Hematopoietic multipotent progenitor cell treated with erythropoietin and hydrocortisone succinate and interleukin-3 and kit ligand, for 4 days (in vitro differentiated cells): Measurements from ENCODE around the gene C5AR1.
A peak's percentile ranks its signal among the peaks of the same experiment; 100 is the strongest.
"Not testable (repeated sequence)": the region's sequence is repeated elsewhere in the genome, so short reads cannot be mapped to it uniquely, and the experiment has no call there.

Experiments used
- DNase-seq: peaks from one replicate; pipeline ENCODE4 v3.0.0-alpha.2; 2015

The C5AR1 gene

GRCh38 chr19:47336765-47337718, 27.4 kb downstream of the C5AR1 start:
- peak; percentile 90 for DNase-seq

- no peak for DNase-seq
Observed at GRCh38 chr19:47339196-47339880, 29.7 kb downstream of the C5AR1 start.

- no peak for DNase-seq
Observed at GRCh38 chr19:47340477-47341208, 31.0 kb downstream of the C5AR1 start.

- DNase-seq, result no peak
Observed at GRCh38 chr19:47341734-47342133, 32.1 kb downstream of the C5AR1 start.

- no peak for DNase-seq
Observed at GRCh38 chr19:47343194-47343802, 33.6 kb downstream of the C5AR1 start.

- no peak for DNase-seq
Observed at GRCh38 chr19:47344425-47344824, 34.8 kb downstream of the C5AR1 start.

- not testable (repeated sequence) for DNase-seq
Observed at GRCh38 chr19:47346024-47346423, 36.4 kb downstream of the C5AR1 start.

- peak; percentile 100 for DNase-seq
Observed at GRCh38 chr19:47348819-47349795, 39.4 kb downstream of the C5AR1 start, which contains the start of gene DHX34. Gene DHX34, plus strand, starts transcription at chr19:47349315. Its CDS starts 3,716 bp downstream, at chr19:47353031.

GRCh38 chr19:47350630-47351029, 41.0 kb downstream of the C5AR1 start:
- no peak for DNase-seq

- DNase-seq, result peak; percentile 83
Observed at GRCh38 chr19:47351548-47351947, 41.9 kb downstream of the C5AR1 start.

GRCh38 chr19:47352095-47352494, 42.4 kb downstream of the C5AR1 start:
- no peak for DNase-seq

GRCh38 chr19:47353307-47353712, 43.6 kb downstream of the C5AR1 start:
- DNase-seq, result no peak

- no peak for DNase-seq
Observed at GRCh38 chr19:47356900-47357299, 47.2 kb downstream of the C5AR1 start.

GRCh38 chr19:47357788-47358680, 48.4 kb downstream of the C5AR1 start:
- peak; percentile 59 for DNase-seq

GRCh38 chr19:47358936-47359335, 49.3 kb downstream of the C5AR1 start:
- no peak for DNase-seq

- no peak for DNase-seq
Observed at GRCh38 chr19:47362321-47362720, 52.7 kb downstream of the C5AR1 start.

GRCh38 chr19:47363758-47364531, 54.3 kb downstream of the C5AR1 start:
- peak; percentile 38 for DNase-seq

- not testable (repeated sequence) for DNase-seq
Observed at GRCh38 chr19:47365455-47365854, 55.8 kb downstream of the C5AR1 start.

- peak; percentile 72 for DNase-seq
Observed at GRCh38 chr19:47370045-47370611, 60.5 kb downstream of the C5AR1 start.
